NK-92 treated with Interleukin-12 subunit alpha and Interleukin-12 subunit beta, amount 100 ng/mL, for 24 hours (cell line): ENCODE results near the gene ALOXE3.
"Not testable (repeated sequence)": the region's sequence is repeated elsewhere in the genome, so short reads cannot be mapped to it uniquely, and the experiment has no call there.

Source experiments
- DNase-seq: peaks from one replicate; lab custom pipeline; 2025; lab: John Stamatoyannopoulos, UW

The ALOXE3 gene

GRCh38 chr17:8091033-8091687 is 27.2 kb downstream of the ALOXE3 start:
- no peak for DNase-seq

GRCh38 chr17:8089728-8090127 is 28.6 kb downstream of the ALOXE3 start:
- no peak for DNase-seq

- DNase-seq, result no peak
Observed at GRCh38 chr17:8087952-8088230, 30.4 kb downstream of the ALOXE3 start.

GRCh38 chr17:8087075-8087951 is 31.0 kb downstream of the ALOXE3 start, which contains the start of gene ALOX12B:
Gene ALOX12B, minus strand, starts transcription at chr17:8087716. Its CDS starts 274 bp downstream, at chr17:8087442.
- no peak for DNase-seq

- DNase-seq, result no peak
Observed at GRCh38 chr17:8084250-8084649, 34.1 kb downstream of the ALOXE3 start.

- DNase-seq, result no peak
Observed at GRCh38 chr17:8082292-8082691, 36.0 kb downstream of the ALOXE3 start.

GRCh38 chr17:8081876-8082275 is 36.4 kb downstream of the ALOXE3 start:
- DNase-seq, result no peak

GRCh38 chr17:8080799-8081219 is 37.5 kb downstream of the ALOXE3 start:
- DNase-seq, result no peak

- DNase-seq, result no peak
Observed at GRCh38 chr17:8080208-8080798, 38.0 kb downstream of the ALOXE3 start.

- peak; percentile 64 for DNase-seq
Observed at GRCh38 chr17:8079291-8080207, 38.8 kb downstream of the ALOXE3 start.

GRCh38 chr17:8077939-8078338 is 40.4 kb downstream of the ALOXE3 start:
- not testable (repeated sequence) for DNase-seq

GRCh38 chr17:8076502-8077266 is 41.6 kb downstream of the ALOXE3 start:
- no peak for DNase-seq

- DNase-seq, result no peak
Observed at GRCh38 chr17:8075574-8076342, 42.6 kb downstream of the ALOXE3 start.

- no peak for DNase-seq
Observed at GRCh38 chr17:8075081-8075480, 43.2 kb downstream of the ALOXE3 start.

- DNase-seq, result no peak
Observed at GRCh38 chr17:8074554-8074953, 43.8 kb downstream of the ALOXE3 start.

- peak; percentile 28 for DNase-seq
Observed at GRCh38 chr17:8073627-8074484, 44.5 kb downstream of the ALOXE3 start.

GRCh38 chr17:8072729-8073461 is 45.4 kb downstream of the ALOXE3 start:
- no peak for DNase-seq

- DNase-seq, result no peak
Observed at GRCh38 chr17:8072341-8072728, 46.0 kb downstream of the ALOXE3 start.

- DNase-seq, result no peak
Observed at GRCh38 chr17:8071496-8071895, 46.8 kb downstream of the ALOXE3 start.
